GDM1 (cell line): ENCODE measurements around the gene RCOR3.
"Not testable (repeated sequence)": the region's sequence is repeated elsewhere in the genome, so short reads cannot be mapped to it uniquely, and the experiment has no call there.

ENCODE experiments used
- DNase-seq: peaks from one replicate; lab custom pipeline; 2025; lab: John Stamatoyannopoulos, UW

The RCOR3 gene

GRCh38 chr1:211340622-211341507, 81.7 kb downstream of the RCOR3 start:
- DNase-seq, result no peak

- DNase-seq, result no peak
Measured at GRCh38 chr1:211341999-211342398, 82.8 kb downstream of the RCOR3 start.

GRCh38 chr1:211343607-211344006, 84.4 kb downstream of the RCOR3 start:
- no peak for DNase-seq

GRCh38 chr1:211344152-211344618, 85.0 kb downstream of the RCOR3 start:
- peak; percentile 31 for DNase-seq

GRCh38 chr1:211345719-211346118, 86.6 kb downstream of the RCOR3 start:
- DNase-seq, result no peak

- DNase-seq, result no peak
Measured at GRCh38 chr1:211347077-211347844, 88.1 kb downstream of the RCOR3 start.

- DNase-seq, result no peak
Measured at GRCh38 chr1:211348547-211348946, 89.4 kb downstream of the RCOR3 start.

- DNase-seq, result no peak
Measured at GRCh38 chr1:211349741-211350140, 90.6 kb downstream of the RCOR3 start.

- not testable (repeated sequence) for DNase-seq
Measured at GRCh38 chr1:211352055-211352454, 92.9 kb downstream of the RCOR3 start.

GRCh38 chr1:211352465-211352864, 93.3 kb downstream of the RCOR3 start:
- no peak for DNase-seq

GRCh38 chr1:211352985-211353515, 93.9 kb downstream of the RCOR3 start:
- peak; percentile 18 for DNase-seq

- no peak for DNase-seq
Measured at GRCh38 chr1:211353562-211354212, 94.5 kb downstream of the RCOR3 start.

- DNase-seq, result no peak
Measured at GRCh38 chr1:211355873-211356272, 96.7 kb downstream of the RCOR3 start.

- no peak for DNase-seq
Measured at GRCh38 chr1:211356723-211357407, 97.7 kb downstream of the RCOR3 start.

GRCh38 chr1:211358685-211359084, 99.5 kb downstream of the RCOR3 start:
- DNase-seq, result no peak

GRCh38 chr1:211359876-211360275, 100.7 kb downstream of the RCOR3 start:
- no peak for DNase-seq

- DNase-seq, result no peak
Measured at GRCh38 chr1:211361202-211361601, 102.0 kb downstream of the RCOR3 start.
